Pancreas (tissue), 10 donors: Measurements from ENCODE around the gene THSD4. TPM values are rescaled to one million over a fixed set of nuclear protein-coding genes. Genes with fewer than 3 reads are reported as not detected.

ENCODE experiments used
- ATAC-seq, 4 donors: fragments of 200-7000 bp; cut with Tn5 transposase; one replicate each; pipeline versions ENCODE4 v1.8.0 to v1.9.1; 2020; ENCODE audit warnings: mild to moderate bottlenecking in 4 of 4, moderate library complexity in 4 of 4
- DNase-seq, 6 donors: peaks; one replicate each; pipeline ENCODE4 v3.0.0-alpha.2; 2020
- FAIRE-seq: peaks from 2 replicates; lab custom pipeline; 2012; peaks lifted over from hg19 to GRCh38; lab: Jason Lieb, UNC
- H3K27ac ChIP-seq, 4 donors: fragments of 200-600 bp; sonication (generic); 1 replicate in 3 of 4; 2 replicates in 1 of 4; pipeline versions ENCODE4 v1.5.0 to v1.8.0; 2020
- H3K27me3 ChIP-seq, 4 donors: fragments of 200-600 bp; one replicate each; pipeline ENCODE4 v1.8.0; 2021
- H3K36me3 ChIP-seq, 3 donors: fragments of 200-600 bp; sonication (generic) in 1 of 3; one replicate each; pipeline versions ENCODE4 v1.5.0 to v1.8.0; 2020 to 2021
- H3K4me1 ChIP-seq, 3 donors: fragments of 200-600 bp; one replicate each; pipeline ENCODE4 v1.8.0; 2021
- H3K4me3 ChIP-seq, 4 donors: fragments of 200-600 bp; sonication (generic) in 2 of 4; one replicate each; pipeline versions ENCODE4 v1.5.0 to v1.8.0; 2020 to 2021
- H3K9me3 ChIP-seq, 4 donors: fragments of 200-600 bp; one replicate each; pipeline ENCODE4 v1.8.0; 2021
- WGBS, 2 donors: extraction: QIAGEN DNeasy Blood & Tissue Kit; methylation state at CpG; one replicate each; pipeline ENCODE4 v1.1.7; 2013; 5-methylcytosine and 5-hydroxymethylcytosine counted together
- intact Hi-C, 3 donors: fragments of 100-400 bp; cut with DNase I; formaldehyde crosslinking; loops; one replicate each; pipeline versions ENCODE4 v1.11.1 to v1.14.2; 2022
- polyA plus RNA-seq, 2 donors: library from polyadenylated mRNA; stranded (reverse); fragments of 200-250 nt; gene quantifications; one replicate each; pipeline ENCODE4 v1.2.3, GENCODE V29; 2013
- total RNA-seq, 6 donors: library from RNA; stranded (reverse); fragmentation: NEBNext Ultra II Directional in 4 of 6; extraction: Animal tissue kit (Norgen Biotek cat#: 25700) in 4 of 6; gene quantifications; one replicate each; pipeline versions ENCODE4 v1.2.1 to v1.2.4, GENCODE V29; 2021 to 2023
- TF ChIP-seq, protein P1 (sequence below), 4 donors: fragments of 200-600 bp; sonication (generic) in 3 of 4; IDR thresholded peaks; one replicate each; pipeline versions ENCODE4 v1.5.0 to v1.8.0; 2021; ENCODE audit warnings: antibody characterized with exemption in 4 of 4
- donor health status: healthy with polysubstance abuse.
- donor health status: DM: no; HTN: no; CAD: no; lungs with moderate emphysema.
- donor health status: DM: no; HTN: no; CAD: no.
- donor health status: control.
- donor health status: control.
- donor health status: Bipolar disorder and iron deficiency.
- donor health status: DM: yes; HTN: yes; CAD: no.
- donor health status: DM: no; HTN: no; CAD: no.
- donor health status: DM: no; HTN: no; CAD: no.
- donor health status: DM: yes; HTN: yes; CAD: no.

The THSD4 gene
- total and polyA plus RNA-seq, 8 donors = 6.0 to 17.8 (median 13.3) TPM

DNA sequence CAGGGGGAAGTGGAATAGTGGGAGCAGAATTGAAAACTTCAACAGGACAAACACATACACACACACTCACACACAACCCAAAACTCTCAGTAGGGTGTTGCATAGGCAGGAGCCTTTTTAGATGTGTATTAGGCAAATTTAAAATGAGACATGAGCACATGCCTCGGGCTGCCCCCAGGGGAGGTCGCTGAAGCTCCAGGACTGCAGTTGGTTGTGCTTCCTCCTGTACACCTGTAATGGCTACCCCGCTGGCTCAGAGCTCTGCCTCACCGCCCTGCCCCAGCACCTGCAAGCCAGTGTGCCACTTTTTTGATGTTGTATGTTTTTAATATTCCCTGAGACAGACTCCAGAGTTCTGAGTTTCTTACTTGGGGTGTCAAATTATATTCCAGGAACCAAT lies 391.7 kb downstream of the THSD4 start:
- Histone ChIP-seq H3K27me3 (no peaks in the 10 kb centered on the region), H3K4me3 (no peak overlapping the region), H3K4me1 (peaks cover 0 to 1% (median under 1%) of the 10 kb centered on the region in 3 donors), H3K9me3 (no peaks in the 10 kb centered on the region), H3K27ac (no peak overlapping the region), H3K36me3 (no peaks in the 10 kb centered on the region)
- TF ChIP-seq, protein P1, sequence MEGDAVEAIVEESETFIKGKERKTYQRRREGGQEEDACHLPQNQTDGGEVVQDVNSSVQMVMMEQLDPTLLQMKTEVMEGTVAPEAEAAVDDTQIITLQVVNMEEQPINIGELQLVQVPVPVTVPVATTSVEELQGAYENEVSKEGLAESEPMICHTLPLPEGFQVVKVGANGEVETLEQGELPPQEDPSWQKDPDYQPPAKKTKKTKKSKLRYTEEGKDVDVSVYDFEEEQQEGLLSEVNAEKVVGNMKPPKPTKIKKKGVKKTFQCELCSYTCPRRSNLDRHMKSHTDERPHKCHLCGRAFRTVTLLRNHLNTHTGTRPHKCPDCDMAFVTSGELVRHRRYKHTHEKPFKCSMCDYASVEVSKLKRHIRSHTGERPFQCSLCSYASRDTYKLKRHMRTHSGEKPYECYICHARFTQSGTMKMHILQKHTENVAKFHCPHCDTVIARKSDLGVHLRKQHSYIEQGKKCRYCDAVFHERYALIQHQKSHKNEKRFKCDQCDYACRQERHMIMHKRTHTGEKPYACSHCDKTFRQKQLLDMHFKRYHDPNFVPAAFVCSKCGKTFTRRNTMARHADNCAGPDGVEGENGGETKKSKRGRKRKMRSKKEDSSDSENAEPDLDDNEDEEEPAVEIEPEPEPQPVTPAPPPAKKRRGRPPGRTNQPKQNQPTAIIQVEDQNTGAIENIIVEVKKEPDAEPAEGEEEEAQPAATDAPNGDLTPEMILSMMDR (IDR thresholded peaks at IDR 0.05) = no peak
- intact Hi-C loops = no loop called here
- WGBS, 2 donors = 67 to 69% methylated on average over 4 of the region's 4 CpGs
- ATAC-seq (no peak), DNase-seq (no peak), FAIRE-seq (no peak)

DNA sequence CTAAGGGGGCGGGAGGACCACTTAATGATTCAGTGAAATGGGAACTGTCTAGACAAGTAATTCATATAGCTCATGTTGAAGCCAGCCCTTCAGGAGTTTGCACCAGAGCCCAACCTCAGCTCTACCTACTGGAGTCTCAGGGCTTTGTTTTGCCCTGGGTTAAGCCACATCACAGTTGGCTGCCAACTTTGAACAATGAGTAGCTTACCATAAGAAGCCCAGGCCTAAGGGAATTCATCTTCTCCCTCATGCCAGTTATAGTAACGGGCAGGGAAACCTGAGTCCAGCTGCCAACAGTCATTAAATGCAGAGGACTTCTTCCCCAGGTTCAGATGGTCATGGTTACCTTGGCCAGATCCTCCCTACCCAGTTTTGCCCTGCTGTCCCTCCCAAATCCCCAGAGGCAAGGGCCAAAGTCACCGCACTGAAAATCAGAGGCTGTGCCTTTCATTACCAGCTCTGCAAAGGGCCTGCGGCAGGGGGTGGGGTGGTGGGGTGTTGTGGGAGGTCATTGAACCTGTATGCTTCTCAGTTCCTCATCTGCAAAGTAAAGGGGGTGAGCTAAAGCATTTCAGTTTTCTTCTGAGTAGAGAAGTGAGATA lies 392.9 kb downstream of the THSD4 start:
- ATAC-seq (no peak), DNase-seq (no peak), FAIRE-seq (no peak)
- Histone ChIP-seq H3K27ac (no peak overlapping the region), H3K36me3 (no peaks in the 10 kb centered on the region), H3K9me3 (no peaks in the 10 kb centered on the region), H3K27me3 (no peaks in the 10 kb centered on the region), H3K4me3 (no peak overlapping the region), H3K4me1 (peaks cover 0 to 12% (median 8%) of the 10 kb centered on the region in 3 donors)
- 89 to 97% methylated on average over 4 of the region's 4 CpGs for WGBS, 2 donors
- TF ChIP-seq, protein P1 (IDR thresholded peaks at IDR 0.05) = no peak
- intact Hi-C loops = no loop called here

- DNase-seq (no peak), ATAC-seq (no peak), FAIRE-seq (no peak)
- Histone ChIP-seq H3K27ac (no peak overlapping the region), H3K4me3 (no peak overlapping the region), H3K9me3 (no peaks in the 10 kb centered on the region), H3K4me1 (peaks cover 0 to 12% (median 8%) of the 10 kb centered on the region in 3 donors), H3K36me3 (no peaks in the 10 kb centered on the region), H3K27me3 (no peaks in the 10 kb centered on the region)
- TF ChIP-seq, protein P1 (IDR thresholded peaks at IDR 0.05) = no peak
- whole genome bisulfite sequencing, 2 donors = 62 to 72% methylated on average over 1 of the region's 1 CpG
- intact Hi-C loops = no loop called here
Observed at GRCh38 chr15:71509139-71509538, 393.9 kb downstream of the THSD4 start.

- Histone ChIP-seq H3K27me3 (no peaks in the 10 kb centered on the region), H3K27ac (no peak overlapping the region), H3K4me1 (peaks cover 0 to 12% (median 8%) of the 10 kb centered on the region in 3 donors), H3K9me3 (no peaks in the 10 kb centered on the region), H3K36me3 (no peaks in the 10 kb centered on the region), H3K4me3 (no peak overlapping the region)
- DNase-seq = no peak
- no peak for ATAC-seq
- WGBS, 2 donors = 90 to 94% methylated on average over 6 of the region's 6 CpGs
- FAIRE-seq = no peak
- TF ChIP-seq, protein P1 (IDR thresholded peaks at IDR 0.05) = no peak
- intact Hi-C loops = no loop called here
Observed at GRCh38 chr15:71510763-71511162, 395.5 kb downstream of the THSD4 start.
